Mesenchymal stem cell (in vitro differentiated cells and primary cell): ENCODE data around the gene NPIPA8. TPM values are rescaled to one million over a fixed set of nuclear protein-coding genes. Genes with fewer than 3 reads are reported as not detected.
"Not testable (repeated sequence)": the region's sequence is repeated elsewhere in the genome, so short reads cannot be mapped to it uniquely, and the experiment has no call there.

ENCODE experiments used
- DNase-seq: peaks from one replicate; pipeline ENCODE4 v3.0.0-alpha.2; 2013
- H2AFZ ChIP-seq: one replicate; pipeline ENCODE4 v1.6.1; 2013; ENCODE audit warnings: low read depth, mild to moderate bottlenecking, control low read depth, inconsistent platforms, low read length, moderate library complexity
- H2AK5ac ChIP-seq: 2 replicates; pipeline ENCODE4 v1.6.1; 2013; ENCODE audit warnings: low read length, moderate library complexity, mild to moderate bottlenecking, inconsistent platforms; ENCODE audit not compliant: severe bottlenecking
- H2BK120ac ChIP-seq: one replicate; pipeline ENCODE4 v1.6.1; 2013; ENCODE audit warnings: low read depth, mild to moderate bottlenecking, inconsistent platforms, low read length, moderate library complexity
- H2BK12ac ChIP-seq, 2 experiments: one replicate each; pipeline ENCODE4 v1.6.1; 2013; ENCODE audit warnings: inconsistent platforms in 2 of 2, low read length in 2 of 2, mild to moderate bottlenecking in 2 of 2, moderate library complexity in 2 of 2, control low read depth in 1 of 2
- H2BK15ac ChIP-seq: one replicate; pipeline ENCODE4 v1.6.1; 2013; ENCODE audit warnings: mild to moderate bottlenecking, low read depth, inconsistent platforms; ENCODE audit not compliant: poor library complexity, severe bottlenecking
- H2BK5ac ChIP-seq: 2 replicates; pipeline ENCODE4 v1.6.1; 2013; ENCODE audit warnings: low read depth, mild to moderate bottlenecking, low read length, control low read depth, inconsistent platforms; ENCODE audit not compliant: poor library complexity, severe bottlenecking
- H3K14ac ChIP-seq, 2 experiments: one replicate each; pipeline ENCODE4 v1.6.1; 2013; ENCODE audit warnings: inconsistent platforms in 2 of 2, low read length in 2 of 2, control low read depth in 1 of 2, mild to moderate bottlenecking in 1 of 2, moderate library complexity in 1 of 2
- H3K18ac ChIP-seq, 2 experiments: one replicate each; pipeline ENCODE4 v1.6.1; 2013; ENCODE audit warnings: inconsistent platforms in 2 of 2, low read length in 2 of 2, control low read depth in 1 of 2, low read depth in 1 of 2, mild to moderate bottlenecking in 1 of 2
- H3K23ac ChIP-seq, 2 experiments: one replicate each; pipeline ENCODE4 v1.6.1; 2013; ENCODE audit warnings: inconsistent platforms in 2 of 2, low read length in 2 of 2, mild to moderate bottlenecking in 2 of 2, moderate library complexity in 2 of 2, control low read depth in 1 of 2
- H3K27ac ChIP-seq: 2 replicates; pipeline ENCODE4 v1.5.1; 2013; ENCODE audit warnings: mild to moderate bottlenecking, moderate library complexity, low read length, control low read depth, inconsistent platforms; ENCODE audit not compliant: poor library complexity, severe bottlenecking
- H3K27me3 ChIP-seq, 2 experiments: 2 replicates each; pipeline versions ENCODE4 v1.6.1 to v1.7.0; 2013; ENCODE audit warnings: low read length in 2 of 2, mild to moderate bottlenecking in 2 of 2, moderate library complexity in 2 of 2, control low read depth in 1 of 2, inconsistent platforms in 1 of 2; ENCODE audit not compliant: control insufficient read depth in 1 of 2, insufficient read depth in 1 of 2
- H3K36me3 ChIP-seq, 2 experiments: 2 replicates each; pipeline versions ENCODE4 v1.6.1 to v1.7.0; 2013; ENCODE audit warnings: low read length in 2 of 2, control low read depth in 1 of 2, inconsistent platforms in 1 of 2, low read depth in 1 of 2, mild to moderate bottlenecking in 1 of 2; ENCODE audit not compliant: insufficient read depth in 2 of 2, control insufficient read depth in 1 of 2
- H3K4ac ChIP-seq, 2 experiments: one replicate each; pipeline ENCODE4 v1.6.1; 2013; ENCODE audit warnings: inconsistent platforms in 2 of 2, low read length in 2 of 2, mild to moderate bottlenecking in 2 of 2, moderate library complexity in 2 of 2, control low read depth in 1 of 2, low read depth in 1 of 2
- H3K4me1 ChIP-seq: 2 replicates; pipeline ENCODE4 v1.6.1; 2013; ENCODE audit warnings: low read depth, low read length, control low read depth; ENCODE audit not compliant: control insufficient read depth, insufficient read depth
- H3K4me2 ChIP-seq: 2 replicates; pipeline ENCODE4 v1.6.1; 2013; ENCODE audit warnings: low read length, mild to moderate bottlenecking, inconsistent platforms; ENCODE audit not compliant: poor library complexity, severe bottlenecking
- H3K4me3 ChIP-seq, 2 experiments: 2 replicates each; pipeline versions ENCODE4 v1.5.1 to v1.7.0; 2013; ENCODE audit warnings: low read length in 2 of 2, mild to moderate bottlenecking in 2 of 2, control low read depth in 1 of 2, low read depth in 1 of 2; ENCODE audit not compliant: insufficient read depth in 1 of 2
- H3K79me1 ChIP-seq: replicated peaks from 2 replicates; pipeline ENCODE4 v1.6.1; 2013; ENCODE audit warnings: mild to moderate bottlenecking, control low read depth, low read length, inconsistent platforms; ENCODE audit not compliant: poor library complexity, severe bottlenecking
- H3K9ac ChIP-seq: 2 replicates; pipeline ENCODE4 v1.7.0; 2013; ENCODE audit warnings: mild to moderate bottlenecking, low read length, moderate library complexity
- H3K9me3 ChIP-seq: 2 replicates; pipeline ENCODE4 v1.7.0; 2013; ENCODE audit warnings: mild to moderate bottlenecking, low read length; ENCODE audit not compliant: control insufficient read depth
- H4K8ac ChIP-seq: one replicate; pipeline ENCODE4 v1.6.1; 2013; ENCODE audit warnings: inconsistent platforms, mild to moderate bottlenecking, low read length, moderate library complexity
- H4K91ac ChIP-seq: one replicate; pipeline ENCODE4 v1.6.1; 2013; ENCODE audit warnings: mild to moderate bottlenecking, low read length, inconsistent platforms
- WGBS: methylation state at CpG from one replicate; pipeline ENCODE4 v1.1.7; 2013; ENCODE audit warnings: mixed read lengths; 5-methylcytosine and 5-hydroxymethylcytosine counted together
- polyA plus RNA-seq, 2 experiments: library from polyadenylated mRNA; stranded (reverse); fragments of 200-250 nt; gene quantifications; one replicate each; pipeline ENCODE4 v1.2.3, GENCODE V29; 2013

The NPIPA8 gene
- polyA plus RNA-seq (2013, experiment 1 of 2) = 5.4 TPM
- 3.2 TPM for polyA plus RNA-seq (2013, experiment 2 of 2)

DNA sequence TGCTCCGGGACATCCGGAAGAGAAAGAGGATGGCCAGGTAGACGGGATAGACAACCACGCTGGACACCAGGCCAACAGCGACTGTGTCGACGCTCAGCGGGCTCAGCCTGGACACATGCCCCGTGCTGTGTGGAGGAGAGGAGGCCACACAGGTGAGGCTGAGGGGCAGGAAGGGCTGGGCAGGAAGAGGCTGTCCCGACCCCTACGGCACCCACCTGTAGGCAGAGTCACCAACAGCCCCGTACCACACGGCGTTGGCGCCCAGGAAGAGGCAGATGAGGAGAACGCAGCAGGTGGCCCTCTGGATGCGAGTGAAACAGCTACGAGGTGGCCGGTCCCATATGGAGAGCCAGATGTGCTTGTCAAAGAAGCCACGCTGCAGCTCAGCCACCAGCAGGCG is at the start of gene NPIPA8:
TSS of gene NPIPA8 (minus strand) at position 101 of the 400 bp plus-strand sequence. CDS start 4,074 bp downstream, outside the sequence.
- H2AFZ ChIP-seq, H3K36me3 ChIP-seq, H3K4ac ChIP-seq, H3K4me2 ChIP-seq, H3K27ac ChIP-seq, H3K18ac ChIP-seq, H2AK5ac ChIP-seq, H2BK120ac ChIP-seq, H3K79me1 ChIP-seq, DNase-seq, H3K9ac ChIP-seq, H2BK12ac ChIP-seq, H3K9me3 ChIP-seq, H3K4me3 ChIP-seq, H3K23ac ChIP-seq, H3K4me1 ChIP-seq, H4K8ac ChIP-seq, H2BK5ac ChIP-seq, H3K14ac ChIP-seq, H3K27me3 ChIP-seq, H2BK15ac ChIP-seq, H4K91ac ChIP-seq: not testable (repeated sequence)
- no CpG with 5 or more reads among the region's 21 CpGs for WGBS

DNA sequence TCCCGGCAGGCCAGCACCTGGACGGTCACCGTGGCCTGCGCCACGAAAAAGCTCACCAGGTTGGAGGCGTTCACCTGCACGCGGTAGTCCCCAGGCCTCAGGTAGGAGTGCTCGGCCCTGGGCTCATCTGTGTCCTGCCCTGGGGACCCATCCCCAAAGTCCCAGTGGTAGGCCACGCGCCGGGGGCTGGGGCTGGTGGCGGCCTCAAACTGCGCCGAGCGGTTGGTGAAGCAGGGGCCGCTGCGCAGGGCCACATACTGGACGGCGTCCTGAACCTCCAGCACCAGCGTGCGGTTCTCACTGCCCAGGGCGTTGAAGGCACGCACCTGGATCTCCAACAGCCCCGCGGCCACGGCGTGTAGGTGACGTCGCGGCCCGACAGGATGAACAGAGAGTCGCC is 48.7 kb upstream of the NPIPA8 start:
- not testable (repeated sequence) for H3K79me1 ChIP-seq, H4K8ac ChIP-seq, H2BK5ac ChIP-seq, H4K91ac ChIP-seq, H3K9ac ChIP-seq, H3K4ac ChIP-seq, H3K27ac ChIP-seq, H3K18ac ChIP-seq, H2BK12ac ChIP-seq, H3K9me3 ChIP-seq, H3K4me1 ChIP-seq, H3K27me3 ChIP-seq, H3K36me3 ChIP-seq, H3K23ac ChIP-seq, H2AFZ ChIP-seq, H3K4me3 ChIP-seq, H3K4me2 ChIP-seq, H2AK5ac ChIP-seq, H2BK15ac ChIP-seq, H3K14ac ChIP-seq, DNase-seq, H2BK120ac ChIP-seq
- WGBS = no CpG with 5 or more reads among the region's 33 CpGs

- H2AK5ac ChIP-seq, H3K4me1 ChIP-seq: not testable (repeated sequence)
- no CpG with 5 or more reads among the region's 31 CpGs for WGBS
These were observed 48.3 kb upstream of the NPIPA8 start for GRCh38 chr16:18384869-18385268.

DNA sequence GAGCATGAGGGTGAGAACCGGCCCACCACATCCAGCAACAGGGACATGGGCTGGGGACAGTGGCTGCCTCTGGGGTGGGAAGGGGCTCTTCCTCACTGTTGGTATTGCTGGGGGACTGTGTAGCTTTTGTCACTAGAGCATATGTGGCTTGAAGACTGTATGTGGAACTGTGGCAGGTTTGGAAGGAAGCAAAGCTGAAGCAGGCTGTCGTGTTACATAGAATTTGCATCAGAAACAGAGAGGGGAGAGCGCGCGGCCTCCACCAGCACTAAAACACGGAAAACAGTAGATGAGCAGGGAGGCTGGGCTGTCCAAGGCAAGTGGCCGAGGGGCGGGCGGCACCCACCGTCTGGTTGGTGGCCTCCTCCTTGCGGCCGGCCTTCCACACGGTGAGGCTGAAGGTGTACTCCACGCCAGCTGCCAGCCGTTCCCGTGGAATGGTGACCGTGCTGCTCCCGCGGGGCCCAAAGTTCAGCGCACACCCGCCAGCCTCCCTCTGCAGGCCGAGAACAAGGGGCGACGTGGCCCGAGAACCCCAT is 47.6 kb upstream of the NPIPA8 start:
- H3K18ac ChIP-seq, H2AFZ ChIP-seq, H3K4ac ChIP-seq, H3K9me3 ChIP-seq, H2BK12ac ChIP-seq, H2BK5ac ChIP-seq, H4K8ac ChIP-seq, H3K27me3 ChIP-seq, H3K36me3 ChIP-seq, H3K23ac ChIP-seq, H3K4me2 ChIP-seq, H3K4me3 ChIP-seq, H3K14ac ChIP-seq, H4K91ac ChIP-seq, H3K9ac ChIP-seq, H2BK120ac ChIP-seq, H2AK5ac ChIP-seq, H3K4me1 ChIP-seq, H3K79me1 ChIP-seq, DNase-seq, H2BK15ac ChIP-seq, H3K27ac ChIP-seq: not testable (repeated sequence)
- WGBS = no CpG with 5 or more reads among the region's 25 CpGs

More at GRCh38 chr16:18384869-18385268, 48.3 kb upstream of the NPIPA8 start:
- not testable (repeated sequence) for H3K36me3 ChIP-seq, H2BK120ac ChIP-seq, H3K9ac ChIP-seq, H3K27me3 ChIP-seq, H3K14ac ChIP-seq, H2BK12ac ChIP-seq, H3K4ac ChIP-seq, H2BK15ac ChIP-seq, H3K4me3 ChIP-seq, H4K91ac ChIP-seq, DNase-seq, H3K9me3 ChIP-seq, H3K79me1 ChIP-seq, H3K27ac ChIP-seq, H3K18ac ChIP-seq, H4K8ac ChIP-seq, H2AFZ ChIP-seq, H3K23ac ChIP-seq, H2BK5ac ChIP-seq, H3K4me2 ChIP-seq
